SK-N-SH (cell line): ENCODE measurements around the gene GANAB. TPM values are rescaled to one million over a fixed set of nuclear protein-coding genes. Genes with fewer than 3 reads are reported as not detected.

ENCODE experiments used
- CTCF ChIA-PET: fragments of 300-600, 350-600 bp; formaldehyde crosslinking; extraction: SDS; loops from one replicate; lab custom pipeline; 2021; lab: Yijun Ruan, JAX
- POLR2A ChIA-PET: fragments of 350-600 bp; sonication (Branson Sonifier 250); formaldehyde crosslinking; extraction: SDS; loops from one replicate; lab custom pipeline; 2020; ENCODE audit warnings: antibody characterized with exemption, inconsistent platforms; lab: Yijun Ruan, JAX
- DNase-seq: peaks from one replicate; pipeline ENCODE4 v3.0.0; 2012
- H2AFZ ChIP-seq: fragments of 200-600 bp; sonication (generic); 2 replicates; pipeline ENCODE4 v1.8.1; 2016; ENCODE audit warnings: antibody characterized with exemption, mild to moderate bottlenecking, low read depth
- H3F3A ChIP-seq: fragments of 200-600 bp; sonication (generic); replicated peaks from 2 replicates; pipeline ENCODE3; 2016; ENCODE audit warnings: antibody characterized with exemption, mild to moderate bottlenecking; ENCODE audit not compliant: insufficient read depth
- H3K27ac ChIP-seq, 2 experiments: fragments of 200-500 bp in 1 of 2; fragments of 200-600 bp in 1 of 2; sonication (Bioruptor generic) in 1 of 2; sonication (generic), shearing (Covaris generic) in 1 of 2; 2 replicates each; pipeline versions ENCODE4 v1.5.1 to v1.6.1; 2014 to 2016; ENCODE audit warnings: low read depth in 2 of 2, inconsistent platforms in 1 of 2, low read length in 1 of 2, mild to moderate bottlenecking in 1 of 2, mixed read lengths in 1 of 2
- H3K27me3 ChIP-seq: fragments of 200-600 bp; sonication (generic), shearing (Covaris generic); 2 replicates; pipeline ENCODE4 v1.6.1; 2016; ENCODE audit warnings: mixed run types; ENCODE audit not compliant: insufficient read depth
- H3K36me3 ChIP-seq, 2 experiments: fragments of 200-500 bp in 1 of 2; fragments of 200-600 bp in 1 of 2; sonication (Bioruptor generic) in 1 of 2; sonication (generic) in 1 of 2; replicated peaks in 1 of 2; 2 replicates each; pipeline versions ENCODE3 to v1.5.1; 2014 to 2016; ENCODE audit warnings: low read length in 1 of 2, mild to moderate bottlenecking in 1 of 2; ENCODE audit not compliant: insufficient read depth in 2 of 2, control insufficient read depth in 1 of 2
- H3K4me1 ChIP-seq, 2 experiments: fragments of 200-500 bp in 1 of 2; fragments of 200-600 bp in 1 of 2; sonication (Bioruptor generic) in 1 of 2; sonication (generic), shearing (Covaris generic) in 1 of 2; 2 replicates each; pipeline versions ENCODE4 v1.5.1 to v1.6.1; 2014 to 2016; ENCODE audit warnings: low read depth in 1 of 2, low read length in 1 of 2, mixed run types in 1 of 2; ENCODE audit not compliant: insufficient read depth in 2 of 2, control insufficient read depth in 1 of 2
- H3K4me2 ChIP-seq: fragments of 200-600 bp; sonication (generic), shearing (Covaris generic); 2 replicates; pipeline ENCODE4 v1.6.1; 2017; ENCODE audit warnings: mixed run types
- H3K4me3 ChIP-seq, 2 experiments: fragments of 200-500 bp in 1 of 2; fragments of 200-600 bp in 1 of 2; sonication (Bioruptor generic) in 1 of 2; sonication (generic), shearing (Covaris generic) in 1 of 2; 2 replicates each; pipeline versions ENCODE4 v1.5.1 to v1.8.1; 2014 to 2016; ENCODE audit warnings: low read depth in 2 of 2, inconsistent platforms in 1 of 2, low read length in 1 of 2, mild to moderate bottlenecking in 1 of 2, mixed read lengths in 1 of 2, moderate library complexity in 1 of 2
- H3K79me2 ChIP-seq: fragments of 200-600 bp; sonication (generic); 2 replicates; pipeline ENCODE4 v1.8.1; 2017; ENCODE audit warnings: mild to moderate bottlenecking; ENCODE audit not compliant: insufficient read depth
- H3K9ac ChIP-seq: fragments of 200-600 bp; sonication (generic); 2 replicates; pipeline ENCODE4 v1.6.1; 2017; ENCODE audit warnings: mixed run types
- H3K9me2 ChIP-seq: fragments of 200-600 bp; sonication (generic); 2 replicates; pipeline ENCODE4 v1.6.1; 2017; ENCODE audit warnings: mixed run types
- H3K9me3 ChIP-seq: fragments of 200-600 bp; sonication (generic); 2 replicates; pipeline ENCODE4 v1.6.1; 2017; ENCODE audit warnings: mixed run types, mild to moderate bottlenecking, moderate library complexity
- H4K20me1 ChIP-seq: fragments of 200-600 bp; sonication (generic); 2 replicates; pipeline ENCODE4 v1.6.1; 2017; ENCODE audit warnings: mild to moderate bottlenecking, mixed run types; ENCODE audit not compliant: insufficient read depth
- ELF1 ChIP-seq: IDR thresholded peaks from 2 replicates; pipeline ENCODE4 v1.4.0; 2012
- EZH2phosphoT487 ChIP-seq: fragments of 200-600 bp; sonication (generic); IDR thresholded peaks from 2 replicates; pipeline ENCODE4 v1.6.1; 2017; ENCODE audit warnings: low read depth, mixed run types, mild to moderate bottlenecking, antibody characterized with exemption, moderate library complexity, borderline replicate concordance
- FOXM1 ChIP-seq: IDR thresholded peaks from 2 replicates; pipeline ENCODE4 v1.4.0; 2012; ENCODE audit warnings: low read depth, mild to moderate bottlenecking
- IRF3 ChIP-seq: fragments of 150-350 bp; IDR thresholded peaks from 2 replicates; pipeline ENCODE4 v1.6.1; 2016; ENCODE audit warnings: mild to moderate bottlenecking, low read depth, low read length
- MAX ChIP-seq: IDR thresholded peaks from 2 replicates; pipeline ENCODE4 v1.4.0; 2012; ENCODE audit warnings: low read depth
- MXI1 ChIP-seq: IDR thresholded peaks from 2 replicates; pipeline ENCODE4 v1.6.1; 2012; ENCODE audit warnings: mild to moderate bottlenecking, low read depth, low read length, improper control_type of control experiment
- NFIC ChIP-seq: IDR thresholded peaks from 2 replicates; pipeline ENCODE4 v1.4.0; 2012; ENCODE audit warnings: borderline replicate concordance
- RCOR1 ChIP-seq: fragments of 150-350 bp; IDR thresholded peaks from 2 replicates; pipeline ENCODE4 v1.6.1; 2017; ENCODE audit warnings: antibody characterized with exemption, low read length
- RXRA ChIP-seq: IDR thresholded peaks from 2 replicates; pipeline ENCODE4 v1.4.0; 2012; ENCODE audit warnings: low read depth, mild to moderate bottlenecking, borderline replicate concordance
- SMC3 ChIP-seq: IDR thresholded peaks from 2 replicates; pipeline ENCODE4 v1.6.1; 2012; ENCODE audit warnings: low read depth, low read length, improper control_type of control experiment
- TAF1 ChIP-seq: IDR thresholded peaks from 2 replicates; pipeline ENCODE4 v1.6.1; 2012; ENCODE audit warnings: low read depth, mild to moderate bottlenecking, low read length, moderate library complexity, borderline replicate concordance
- USF2 ChIP-seq: fragments of 150-350 bp; IDR thresholded peaks from 2 replicates; pipeline ENCODE4 v1.6.1; 2017; ENCODE audit warnings: antibody characterized with exemption, low read length, low read depth, borderline replicate concordance
- YY1 ChIP-seq: IDR thresholded peaks from 2 replicates; pipeline ENCODE4 v1.4.0; 2012; ENCODE audit warnings: low read depth, mild to moderate bottlenecking
- WGBS: methylation state at CpG from one replicate; pipeline ENCODE4 v1.1.6; 2017; ENCODE audit warnings: low lambda C conversion rate; 5-methylcytosine and 5-hydroxymethylcytosine counted together
- polyA plus RNA-seq, 3 experiments: library from polyadenylated mRNA; depleted of rRNA; stranded (reverse); fragments of >200 nt; gene quantifications; 2 replicates each; pipeline ENCODE4 v1.2.3, GENCODE V29; 2012
- TF ChIP-seq, protein P1 (sequence below): IDR thresholded peaks from 2 replicates; pipeline ENCODE4 v1.4.0; 2012; ENCODE audit warnings: low read depth, borderline replicate concordance
- TF ChIP-seq, protein P2 (sequence below): fragments of 200-600 bp; sonication (generic); IDR thresholded peaks from 2 replicates; pipeline ENCODE4 v1.6.1; 2017; ENCODE audit warnings: antibody characterized with exemption, mild to moderate bottlenecking, moderate library complexity

The GANAB gene
- polyA plus RNA-seq, 1 of the 3 experiments (the other 2 are of a cell fraction) = 275 TPM

DNA sequence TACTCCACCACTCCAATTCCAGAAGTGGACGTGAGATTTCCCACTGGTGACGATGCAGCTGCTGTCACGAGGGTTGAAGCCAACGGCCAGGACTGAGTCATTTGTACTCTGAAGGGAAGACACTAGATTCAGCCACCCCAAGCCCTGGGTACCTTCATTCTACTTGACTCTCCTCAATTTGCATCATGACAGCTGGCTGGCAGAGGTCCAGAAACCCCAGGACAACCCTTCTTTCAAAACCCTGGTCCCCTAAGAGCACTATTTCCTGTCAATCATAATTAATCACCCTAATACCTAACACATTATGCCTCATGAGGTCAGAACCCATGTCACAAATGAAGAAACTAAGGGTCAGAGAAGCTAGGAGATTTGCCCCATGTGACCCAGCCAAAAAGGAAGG is 38.7 kb downstream of the GANAB start:
- ChIA-PET POLR2A (no interaction called here), CTCF (interaction anchor here (0.9 to 6.9 kb wide), 4 partner anchors 13 to 179 kb away, joined by 4 to 69 read pairs (median 6); partner anchors contain the start of genes B3GAT3 and TUT1)
- 79% methylated on average over 4 of the region's 4 CpGs for WGBS

DNA sequence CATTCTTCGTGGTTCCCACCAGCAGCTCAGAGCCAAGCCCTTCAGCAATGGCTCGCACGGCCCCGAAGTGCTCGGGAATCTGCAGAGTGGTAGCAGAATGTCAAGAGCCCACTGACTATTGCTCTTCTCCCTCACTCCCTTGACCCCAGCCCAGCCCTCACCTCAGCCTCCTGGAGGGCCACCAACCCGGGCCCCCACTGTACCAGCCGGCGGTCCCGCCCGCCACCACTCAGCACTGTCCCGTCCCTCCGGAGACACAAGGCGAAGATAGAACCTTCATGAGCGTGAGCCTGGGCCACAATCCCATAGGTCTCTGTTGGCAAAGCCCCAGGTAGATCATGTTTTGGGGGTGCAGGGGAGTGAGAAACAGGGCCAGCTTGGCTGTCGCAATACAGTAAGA is 40.5 kb downstream of the GANAB start:
- Histone ChIP-seq H3K4me2 (no peak overlapping the region), H3K4me1 (peaks cover 0 to 9% of the 10 kb centered on the region in 2 experiments; a peak in 2 of 4 replicates), H3K4me3 (no peak overlapping the region), H3K27ac (no peak overlapping the region), H3K9me2 (no peaks in the 10 kb centered on the region), H3F3A (peaks cover 6% of the 10 kb centered on the region), H2AFZ (no peak overlapping the region), H4K20me1 (no peaks in the 10 kb centered on the region), H3K36me3 (peaks cover 21 to 27% of the 10 kb centered on the region in 2 experiments), H3K9me3 (no peaks in the 10 kb centered on the region), H3K27me3 (no peaks in the 10 kb centered on the region), H3K9ac (no peak overlapping the region), H3K79me2 (peaks cover 16% of the 10 kb centered on the region)
- no peak for DNase-seq
- ChIA-PET POLR2A (interaction anchor here (0.7 to 1.5 kb wide), 2 partner anchors 15 to 124 kb away, joined by 3 to 5 read pairs; no protein-coding TSS in a partner anchor), CTCF (no interaction called here)
- 96% methylated on average over 5 of the region's 15 CpGs for whole genome bisulfite sequencing
- TF ChIP-seq, protein P1, sequence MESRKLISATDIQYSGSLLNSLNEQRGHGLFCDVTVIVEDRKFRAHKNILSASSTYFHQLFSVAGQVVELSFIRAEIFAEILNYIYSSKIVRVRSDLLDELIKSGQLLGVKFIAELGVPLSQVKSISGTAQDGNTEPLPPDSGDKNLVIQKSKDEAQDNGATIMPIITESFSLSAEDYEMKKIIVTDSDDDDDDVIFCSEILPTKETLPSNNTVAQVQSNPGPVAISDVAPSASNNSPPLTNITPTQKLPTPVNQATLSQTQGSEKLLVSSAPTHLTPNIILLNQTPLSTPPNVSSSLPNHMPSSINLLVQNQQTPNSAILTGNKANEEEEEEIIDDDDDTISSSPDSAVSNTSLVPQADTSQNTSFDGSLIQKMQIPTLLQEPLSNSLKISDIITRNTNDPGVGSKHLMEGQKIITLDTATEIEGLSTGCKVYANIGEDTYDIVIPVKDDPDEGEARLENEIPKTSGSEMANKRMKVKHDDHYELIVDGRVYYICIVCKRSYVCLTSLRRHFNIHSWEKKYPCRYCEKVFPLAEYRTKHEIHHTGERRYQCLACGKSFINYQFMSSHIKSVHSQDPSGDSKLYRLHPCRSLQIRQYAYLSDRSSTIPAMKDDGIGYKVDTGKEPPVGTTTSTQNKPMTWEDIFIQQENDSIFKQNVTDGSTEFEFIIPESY = no peak
- TF ChIP-seq, protein P2, sequence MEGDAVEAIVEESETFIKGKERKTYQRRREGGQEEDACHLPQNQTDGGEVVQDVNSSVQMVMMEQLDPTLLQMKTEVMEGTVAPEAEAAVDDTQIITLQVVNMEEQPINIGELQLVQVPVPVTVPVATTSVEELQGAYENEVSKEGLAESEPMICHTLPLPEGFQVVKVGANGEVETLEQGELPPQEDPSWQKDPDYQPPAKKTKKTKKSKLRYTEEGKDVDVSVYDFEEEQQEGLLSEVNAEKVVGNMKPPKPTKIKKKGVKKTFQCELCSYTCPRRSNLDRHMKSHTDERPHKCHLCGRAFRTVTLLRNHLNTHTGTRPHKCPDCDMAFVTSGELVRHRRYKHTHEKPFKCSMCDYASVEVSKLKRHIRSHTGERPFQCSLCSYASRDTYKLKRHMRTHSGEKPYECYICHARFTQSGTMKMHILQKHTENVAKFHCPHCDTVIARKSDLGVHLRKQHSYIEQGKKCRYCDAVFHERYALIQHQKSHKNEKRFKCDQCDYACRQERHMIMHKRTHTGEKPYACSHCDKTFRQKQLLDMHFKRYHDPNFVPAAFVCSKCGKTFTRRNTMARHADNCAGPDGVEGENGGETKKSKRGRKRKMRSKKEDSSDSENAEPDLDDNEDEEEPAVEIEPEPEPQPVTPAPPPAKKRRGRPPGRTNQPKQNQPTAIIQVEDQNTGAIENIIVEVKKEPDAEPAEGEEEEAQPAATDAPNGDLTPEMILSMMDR = no peak
- TF ChIP-seq MXI1 (no peak), USF2 (no peak), RXRA (no peak), SMC3 (no peak), FOXM1 (no peak), RCOR1 (no peak), TAF1 (no peak), IRF3 (no peak), NFIC (no peak)

More for the DNA sequence above, 38.7 kb downstream of the GANAB start:
- H3K9me2 ChIP-seq = no peaks in the 10 kb centered on the region
- H3K27ac ChIP-seq = no peak overlapping the region
- H3K79me2 ChIP-seq = peaks cover 17% of the 10 kb centered on the region; the same call in 1 of the 2 replicates
- H3K36me3 ChIP-seq = peaks cover 21 to 27% of the 10 kb centered on the region in 2 experiments
- no peak overlapping the region for H3K9ac ChIP-seq
- no peaks in the 10 kb centered on the region for H4K20me1 ChIP-seq
- no peaks in the 10 kb centered on the region for H3K9me3 ChIP-seq
- H3K4me2 ChIP-seq = no peak overlapping the region
- H3K27me3 ChIP-seq = no peaks in the 10 kb centered on the region
- no peak for DNase-seq
- peaks cover 4 to 13% of the 10 kb centered on the region in 2 experiments; a peak in 2 of 4 replicates for H3K4me1 ChIP-seq
- H3K4me3 ChIP-seq = no peak overlapping the region
- H3F3A ChIP-seq = peaks cover 18% of the 10 kb centered on the region
- H2AFZ ChIP-seq = no peak overlapping the region
- TF ChIP-seq YY1 = no peak
- no peak for TF ChIP-seq ELF1
- TF ChIP-seq MAX = no peak
- no peak for TF ChIP-seq IRF3
- no peak for TF ChIP-seq EZH2phosphoT487
- no peak for TF ChIP-seq SMC3
